Neural cell (in vitro differentiated cells): ENCODE data around the gene NRG3. TPM values are rescaled to one million over a fixed set of nuclear protein-coding genes. Genes with fewer than 3 reads are reported as not detected.

Experiments
- H2AFZ ChIP-seq: fragments of 200-600, 300-800 bp; sonication (generic), shearing (Covaris generic); 2 replicates; pipeline ENCODE4 v1.6.0; 2014; ENCODE audit warnings: low read depth, mild to moderate bottlenecking, antibody characterized with exemption, low read length, moderate library complexity
- H3F3A ChIP-seq: fragments of 200-600 bp; shearing (Covaris generic); 2 replicates; pipeline ENCODE4 v1.6.1; 2016; ENCODE audit warnings: mild to moderate bottlenecking, moderate library complexity, mixed read lengths, antibody characterized with exemption, low read length; ENCODE audit not compliant: insufficient read depth, poor library complexity, severe bottlenecking
- H3K27ac ChIP-seq: fragments of 200-600, 300-800 bp; sonication (generic), shearing (Covaris generic); 2 replicates; pipeline ENCODE4 v1.5.1; 2014; ENCODE audit warnings: mild to moderate bottlenecking, low read length, moderate library complexity
- H3K27me3 ChIP-seq: fragments of 300-800, 200-600 bp; sonication (generic), shearing (Covaris generic); 2 replicates; pipeline ENCODE4 v1.6.0; 2014; ENCODE audit warnings: mild to moderate bottlenecking, low read depth, low read length, moderate library complexity; ENCODE audit not compliant: insufficient read depth
- H3K36me3 ChIP-seq: fragments of 300-800, 200-600 bp; sonication (generic), shearing (Covaris generic); 2 replicates; pipeline ENCODE4 v1.5.1; 2014; ENCODE audit warnings: mild to moderate bottlenecking, antibody characterized with exemption, low read length, moderate library complexity; ENCODE audit not compliant: insufficient read depth
- H3K4me2 ChIP-seq: fragments of 300-800, 200-600 bp; sonication (generic), shearing (Covaris generic); 2 replicates; pipeline ENCODE4 v1.6.0; 2014; ENCODE audit warnings: mild to moderate bottlenecking, low read length
- H3K4me3 ChIP-seq: fragments of 300-800, 200-600 bp; sonication (generic), shearing (Covaris generic); 2 replicates; pipeline ENCODE4 v1.5.1; 2014; ENCODE audit warnings: mild to moderate bottlenecking, low read length, moderate library complexity
- H3K79me2 ChIP-seq: fragments of 200-600 bp; shearing (Covaris generic); replicated peaks from 2 replicates; pipeline ENCODE4 v1.6.0; 2014; ENCODE audit warnings: mild to moderate bottlenecking, low read length, moderate library complexity; ENCODE audit not compliant: insufficient read depth
- H3K9ac ChIP-seq: fragments of 300-800, 200-600 bp; sonication (generic), shearing (Covaris generic); 2 replicates; pipeline ENCODE4 v1.6.1; 2016; ENCODE audit warnings: mild to moderate bottlenecking, low read length, mixed read lengths
- H3K9me2 ChIP-seq: fragments of 200-600 bp; shearing (Covaris generic); 2 replicates; pipeline ENCODE4 v1.6.1; 2016; ENCODE audit warnings: mild to moderate bottlenecking, low read length, mixed read lengths; ENCODE audit not compliant: insufficient read depth
- H3K9me3 ChIP-seq: fragments of 200-600, 300-800 bp; sonication (generic), shearing (Covaris generic); 2 replicates; pipeline ENCODE4 v1.6.1; 2016; ENCODE audit warnings: mild to moderate bottlenecking, mixed run types, low read length, moderate library complexity, mixed read lengths
- H4K20me1 ChIP-seq: fragments of 200-600 bp; shearing (Covaris generic); 2 replicates; pipeline ENCODE4 v1.6.1; 2016; ENCODE audit warnings: mild to moderate bottlenecking, mixed run types; ENCODE audit not compliant: insufficient read depth
- EP300 ChIP-seq: fragments of 450-650 bp; conservative IDR thresholded peaks from 2 replicates; pipeline ENCODE4 v1.6.1; 2014; ENCODE audit warnings: antibody characterized with exemption, mild to moderate bottlenecking, moderate library complexity; ENCODE audit not compliant: poor library complexity, severe bottlenecking
- EZH2 ChIP-seq: fragments of 200-600, 300-800 bp; shearing (Covaris generic), sonication (generic); IDR thresholded peaks from 2 replicates; pipeline ENCODE4 v1.6.1; 2014; ENCODE audit warnings: antibody characterized with exemption, low read length, borderline replicate concordance, mild to moderate bottlenecking; ENCODE audit not compliant: insufficient read depth, poor library complexity, severe bottlenecking
- MXI1 ChIP-seq: fragments of 450-650 bp; conservative IDR thresholded peaks from 2 replicates; pipeline ENCODE4 v1.6.1; 2014; ENCODE audit warnings: antibody characterized with exemption, mild to moderate bottlenecking; ENCODE audit not compliant: poor library complexity, severe bottlenecking
- POLR2AphosphoS5 ChIP-seq: IDR thresholded peaks from 2 replicates; pipeline ENCODE4 v1.6.1; 2012
- RAD21 ChIP-seq: fragments of 450-650 bp; conservative IDR thresholded peaks from 2 replicates; pipeline ENCODE4 v1.6.1; 2014; ENCODE audit warnings: antibody characterized with exemption, mild to moderate bottlenecking, moderate library complexity
- SMC3 ChIP-seq: fragments of 450-650 bp; conservative IDR thresholded peaks from 2 replicates; pipeline ENCODE4 v1.6.1; 2014; ENCODE audit warnings: antibody characterized with exemption, mild to moderate bottlenecking, moderate library complexity; ENCODE audit not compliant: poor library complexity
- TAF1 ChIP-seq: IDR thresholded peaks from 2 replicates; pipeline ENCODE4 v1.6.1; 2012; ENCODE audit warnings: low read depth
- polyA plus RNA-seq: library from polyadenylated mRNA; depleted of rRNA; stranded (reverse); fragments of >200 nt; gene quantifications from 2 replicates; pipeline ENCODE4 v1.2.3, GENCODE V29; 2014
- TF ChIP-seq, protein P1 (sequence below): fragments of 450-650 bp; IDR thresholded peaks from 2 replicates; pipeline ENCODE4 v1.5.1; 2014; ENCODE audit warnings: antibody characterized with exemption, mild to moderate bottlenecking, moderate library complexity; ENCODE audit not compliant: poor library complexity, severe bottlenecking
- TF ChIP-seq, protein P2 (sequence below): IDR thresholded peaks from 2 replicates; pipeline ENCODE4 v1.6.1; 2012; ENCODE audit warnings: borderline replicate concordance

Gene NRG3
- polyA plus RNA-seq, 1 donor from 2014 or later = 14.0 TPM

DNA sequence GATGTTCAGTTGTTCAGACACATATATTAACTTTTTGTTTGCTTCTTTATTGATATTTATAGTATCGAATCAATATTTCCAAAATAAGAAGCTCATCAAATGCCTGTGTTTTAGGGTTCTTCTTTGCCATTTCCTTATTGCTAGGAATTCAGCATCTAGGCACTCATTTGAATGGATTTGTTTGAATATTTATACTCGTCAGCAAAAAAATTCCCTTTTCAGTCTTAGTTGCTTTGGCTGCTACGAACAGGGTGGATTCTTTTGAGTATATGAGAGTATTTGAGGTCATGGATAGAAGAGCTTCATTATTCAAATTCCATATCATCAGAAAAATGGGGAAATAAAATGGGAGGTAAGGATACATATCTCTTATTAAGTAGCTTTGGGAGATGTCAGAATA, 706.9 kb downstream of the NRG3 start:
- Histone ChIP-seq H3K36me3 (no peaks in the 10 kb centered on the region), H3K9me2 (no peaks in the 10 kb centered on the region), H3K4me3 (no peak overlapping the region), H3K27ac (no peak overlapping the region), H3K9me3 (no peaks in the 10 kb centered on the region), H3K4me2 (no peak overlapping the region), H3K79me2 (no peaks in the 10 kb centered on the region), H3K9ac (no peak overlapping the region), H3F3A (no peaks in the 10 kb centered on the region), H3K27me3 (no peaks in the 10 kb centered on the region), H4K20me1 (no peaks in the 10 kb centered on the region), H2AFZ (no peak overlapping the region)
- TF ChIP-seq EP300 (no peak), SMC3 (no peak), MXI1 (no peak)

DNA sequence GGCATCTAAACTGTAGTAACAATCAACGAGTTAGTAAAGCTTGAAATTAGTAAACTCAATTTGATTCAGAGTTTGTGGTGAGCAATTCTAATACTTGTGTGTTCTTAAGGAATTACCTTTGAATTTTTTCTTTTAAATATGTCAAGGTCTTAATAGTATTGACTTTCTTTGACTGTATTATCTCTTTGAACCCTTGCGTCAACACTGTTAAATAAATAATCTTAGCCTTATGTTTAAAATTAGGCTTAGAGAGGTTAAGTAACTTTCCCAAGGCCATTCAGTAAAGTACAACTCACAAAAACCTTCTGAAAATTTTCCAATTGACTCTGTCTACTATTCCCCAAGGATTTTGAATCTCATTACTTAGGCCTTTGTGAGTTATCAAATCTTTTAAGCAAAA, 716.4 kb downstream of the NRG3 start:
- no peaks in the 10 kb centered on the region for H3F3A ChIP-seq
- H3K27me3 ChIP-seq = no peaks in the 10 kb centered on the region
- H2AFZ ChIP-seq = no peak overlapping the region
- H3K9ac ChIP-seq = no peak overlapping the region
- H3K4me2 ChIP-seq = no peak overlapping the region
- H3K9me3 ChIP-seq = no peaks in the 10 kb centered on the region
- H3K9me2 ChIP-seq = no peaks in the 10 kb centered on the region
- no peaks in the 10 kb centered on the region for H3K36me3 ChIP-seq
- TF ChIP-seq MXI1 (no peak), EP300 (no peak), TAF1 (no peak), SMC3 (no peak), RAD21 (no peak), EZH2 (no peak), POLR2AphosphoS5 (no peak)
- TF ChIP-seq, protein P1, sequence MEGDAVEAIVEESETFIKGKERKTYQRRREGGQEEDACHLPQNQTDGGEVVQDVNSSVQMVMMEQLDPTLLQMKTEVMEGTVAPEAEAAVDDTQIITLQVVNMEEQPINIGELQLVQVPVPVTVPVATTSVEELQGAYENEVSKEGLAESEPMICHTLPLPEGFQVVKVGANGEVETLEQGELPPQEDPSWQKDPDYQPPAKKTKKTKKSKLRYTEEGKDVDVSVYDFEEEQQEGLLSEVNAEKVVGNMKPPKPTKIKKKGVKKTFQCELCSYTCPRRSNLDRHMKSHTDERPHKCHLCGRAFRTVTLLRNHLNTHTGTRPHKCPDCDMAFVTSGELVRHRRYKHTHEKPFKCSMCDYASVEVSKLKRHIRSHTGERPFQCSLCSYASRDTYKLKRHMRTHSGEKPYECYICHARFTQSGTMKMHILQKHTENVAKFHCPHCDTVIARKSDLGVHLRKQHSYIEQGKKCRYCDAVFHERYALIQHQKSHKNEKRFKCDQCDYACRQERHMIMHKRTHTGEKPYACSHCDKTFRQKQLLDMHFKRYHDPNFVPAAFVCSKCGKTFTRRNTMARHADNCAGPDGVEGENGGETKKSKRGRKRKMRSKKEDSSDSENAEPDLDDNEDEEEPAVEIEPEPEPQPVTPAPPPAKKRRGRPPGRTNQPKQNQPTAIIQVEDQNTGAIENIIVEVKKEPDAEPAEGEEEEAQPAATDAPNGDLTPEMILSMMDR = no peak
- TF ChIP-seq, protein P2, sequence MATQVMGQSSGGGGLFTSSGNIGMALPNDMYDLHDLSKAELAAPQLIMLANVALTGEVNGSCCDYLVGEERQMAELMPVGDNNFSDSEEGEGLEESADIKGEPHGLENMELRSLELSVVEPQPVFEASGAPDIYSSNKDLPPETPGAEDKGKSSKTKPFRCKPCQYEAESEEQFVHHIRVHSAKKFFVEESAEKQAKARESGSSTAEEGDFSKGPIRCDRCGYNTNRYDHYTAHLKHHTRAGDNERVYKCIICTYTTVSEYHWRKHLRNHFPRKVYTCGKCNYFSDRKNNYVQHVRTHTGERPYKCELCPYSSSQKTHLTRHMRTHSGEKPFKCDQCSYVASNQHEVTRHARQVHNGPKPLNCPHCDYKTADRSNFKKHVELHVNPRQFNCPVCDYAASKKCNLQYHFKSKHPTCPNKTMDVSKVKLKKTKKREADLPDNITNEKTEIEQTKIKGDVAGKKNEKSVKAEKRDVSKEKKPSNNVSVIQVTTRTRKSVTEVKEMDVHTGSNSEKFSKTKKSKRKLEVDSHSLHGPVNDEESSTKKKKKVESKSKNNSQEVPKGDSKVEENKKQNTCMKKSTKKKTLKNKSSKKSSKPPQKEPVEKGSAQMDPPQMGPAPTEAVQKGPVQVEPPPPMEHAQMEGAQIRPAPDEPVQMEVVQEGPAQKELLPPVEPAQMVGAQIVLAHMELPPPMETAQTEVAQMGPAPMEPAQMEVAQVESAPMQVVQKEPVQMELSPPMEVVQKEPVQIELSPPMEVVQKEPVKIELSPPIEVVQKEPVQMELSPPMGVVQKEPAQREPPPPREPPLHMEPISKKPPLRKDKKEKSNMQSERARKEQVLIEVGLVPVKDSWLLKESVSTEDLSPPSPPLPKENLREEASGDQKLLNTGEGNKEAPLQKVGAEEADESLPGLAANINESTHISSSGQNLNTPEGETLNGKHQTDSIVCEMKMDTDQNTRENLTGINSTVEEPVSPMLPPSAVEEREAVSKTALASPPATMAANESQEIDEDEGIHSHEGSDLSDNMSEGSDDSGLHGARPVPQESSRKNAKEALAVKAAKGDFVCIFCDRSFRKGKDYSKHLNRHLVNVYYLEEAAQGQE = no peak
- no peaks in the 10 kb centered on the region for H4K20me1 ChIP-seq
- H3K27ac ChIP-seq = no peak overlapping the region
- H3K4me3 ChIP-seq = no peak overlapping the region
- H3K79me2 ChIP-seq = no peaks in the 10 kb centered on the region

- H3K9me2 ChIP-seq = no peaks in the 10 kb centered on the region
These were observed 722.8 kb downstream of the NRG3 start for GRCh38 chr10:82597840-82598239.

More at GRCh38 chr10:82597840-82598239, 722.8 kb downstream of the NRG3 start:
- Histone ChIP-seq H3K9me3 (no peaks in the 10 kb centered on the region), H3K79me2 (no peaks in the 10 kb centered on the region), H4K20me1 (no peaks in the 10 kb centered on the region), H3K4me2 (no peak overlapping the region), H3K36me3 (no peaks in the 10 kb centered on the region), H3K27ac (no peak overlapping the region), H3K27me3 (no peaks in the 10 kb centered on the region), H2AFZ (no peak overlapping the region), H3F3A (no peaks in the 10 kb centered on the region), H3K9ac (no peak overlapping the region), H3K4me3 (no peak overlapping the region)
- TF ChIP-seq, protein P2 = no peak
- no peak for TF ChIP-seq RAD21
- no peak for TF ChIP-seq EP300
- TF ChIP-seq MXI1 = no peak
- TF ChIP-seq POLR2AphosphoS5 = no peak
- no peak for TF ChIP-seq EZH2
- TF ChIP-seq, protein P1 = no peak
- no peak for TF ChIP-seq SMC3
- no peak for TF ChIP-seq TAF1
